IPS-NIHi11 (cell line): ENCODE results near the gene TMEM219.

Experiments
- DNase-seq: peaks from one replicate; pipeline ENCODE4 v3.0.0; 2012; ENCODE audit warnings: mixed read lengths, low spot score

Gene TMEM219

DNA sequence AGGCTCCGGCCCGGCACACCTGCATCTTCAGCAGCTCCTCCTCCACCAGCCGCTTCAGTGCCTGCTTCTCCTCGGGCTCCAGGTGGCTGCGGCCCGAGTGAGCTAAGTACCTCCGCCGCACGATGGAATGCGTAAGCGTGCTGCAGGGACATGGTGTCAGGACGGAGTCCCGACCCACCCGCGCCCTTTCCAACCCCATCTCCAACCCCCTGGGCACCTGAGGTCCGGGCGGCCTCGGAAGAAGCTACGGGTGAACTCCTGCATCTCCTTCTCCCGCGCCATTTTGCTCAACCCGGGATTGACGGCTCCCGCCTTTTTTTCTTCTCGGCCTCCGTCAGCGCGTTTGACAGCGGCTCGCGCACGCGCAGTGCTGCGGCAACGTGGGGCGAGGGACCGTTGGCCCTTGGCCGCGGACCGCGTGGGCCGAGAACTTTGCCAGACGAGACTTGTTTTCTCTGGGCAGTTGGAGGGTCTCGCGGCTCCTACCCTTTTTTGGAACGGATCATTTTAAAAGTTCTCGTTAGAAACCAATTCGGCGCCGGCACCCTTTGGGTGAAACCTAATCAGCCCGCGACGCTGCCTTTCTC is 33.5 kb downstream of the TMEM219 start, which contains the start of gene HIRIP3:
HIRIP3 (minus strand) TSS at position 294 of the 587 bp plus-strand sequence; CDS start at position 282, 12 bp downstream.
- DNase-seq: peak; percentile 90

DNA sequence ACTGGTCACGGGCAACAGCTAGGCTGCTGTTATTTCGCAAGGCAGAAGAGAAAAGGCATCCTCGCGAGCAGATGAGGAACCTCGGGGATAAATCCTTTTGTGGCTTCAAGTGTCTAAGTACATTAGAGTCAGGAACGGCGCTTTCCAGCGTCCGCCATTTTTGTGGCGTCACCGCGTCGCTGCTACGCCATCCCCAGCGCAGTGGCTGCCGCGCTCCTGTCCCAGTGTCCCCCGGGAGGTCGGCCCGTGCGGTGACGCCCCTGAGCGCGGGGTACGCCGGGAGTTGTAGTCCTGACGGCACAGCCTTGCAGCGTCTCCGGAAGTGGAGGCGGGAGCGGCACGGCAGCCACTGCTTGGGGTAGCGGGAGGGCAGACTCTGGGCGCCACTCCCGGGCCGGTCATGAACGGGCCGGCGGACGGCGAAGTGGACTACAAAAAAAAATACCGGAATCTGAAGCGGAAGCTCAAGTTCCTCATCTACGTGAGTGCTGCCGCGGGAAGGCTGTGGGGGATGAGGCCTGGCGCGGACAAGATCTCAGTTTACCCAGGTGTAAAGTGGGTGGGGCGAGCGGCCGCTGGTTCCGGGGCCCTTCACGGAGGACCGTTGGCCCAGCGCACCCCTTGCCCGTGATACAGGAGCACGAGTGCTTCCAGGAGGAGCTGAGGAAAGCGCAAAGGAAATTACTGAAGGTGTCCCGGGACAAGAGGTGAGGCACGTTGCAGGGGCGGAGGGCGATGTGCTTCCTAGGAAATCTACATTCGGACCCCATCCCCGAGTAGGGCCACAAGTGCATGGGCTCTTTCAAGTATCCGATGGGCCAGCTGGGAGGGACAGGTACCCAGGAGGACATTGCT is 34.3 kb downstream of the TMEM219 start, which contains the start of gene INO80E:
INO80E (plus strand) TSS at position 331 of the 855 bp plus-strand sequence; CDS start at position 401, 70 bp downstream.
- peak; percentile 100 for DNase-seq

DNA sequence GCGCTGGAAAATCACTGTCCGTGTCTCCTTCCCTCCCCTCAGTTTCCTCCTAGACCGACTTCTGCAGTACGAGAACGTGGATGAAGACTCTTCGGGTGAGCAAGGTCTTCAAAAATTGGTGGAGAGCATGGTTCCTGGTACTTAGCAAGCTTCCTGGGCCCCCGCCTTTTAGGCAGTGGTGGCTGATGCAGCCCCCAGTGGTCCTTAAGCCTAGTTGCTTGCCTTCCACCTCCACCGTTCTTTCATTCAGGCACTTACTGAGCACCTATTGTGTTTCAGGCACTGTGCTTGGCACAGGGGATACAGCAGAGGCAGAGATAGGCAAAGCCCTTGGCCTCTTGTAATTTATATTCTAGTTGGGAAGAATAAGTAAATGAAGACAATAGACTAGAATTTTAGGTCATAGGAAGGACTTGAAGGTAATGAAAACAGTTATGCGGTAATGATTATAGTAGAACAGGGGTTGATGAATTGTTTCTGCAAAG is 34.9 kb downstream of the TMEM219 start:
- DNase-seq: no peak

DNA sequence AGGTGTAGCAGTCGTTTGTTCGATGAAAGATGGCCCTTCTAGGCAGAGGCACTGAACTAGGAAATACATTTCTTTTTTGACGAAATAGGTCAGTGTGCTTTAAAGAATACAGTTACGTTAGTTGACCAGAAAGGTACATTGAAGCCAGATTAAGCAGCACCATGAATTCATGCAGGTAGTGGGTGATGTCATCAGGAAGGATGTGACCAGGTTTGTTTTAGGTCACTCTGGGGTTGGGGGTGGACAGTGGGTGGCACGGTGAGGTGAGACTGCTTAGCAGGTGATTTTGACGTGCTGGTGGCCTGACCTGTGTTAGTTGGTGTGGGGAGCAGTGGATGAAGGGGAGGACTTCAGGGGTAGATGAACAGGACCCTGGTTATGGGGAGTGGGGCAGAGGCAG is 37.7 kb downstream of the TMEM219 start:
- DNase-seq: no peak

DNA sequence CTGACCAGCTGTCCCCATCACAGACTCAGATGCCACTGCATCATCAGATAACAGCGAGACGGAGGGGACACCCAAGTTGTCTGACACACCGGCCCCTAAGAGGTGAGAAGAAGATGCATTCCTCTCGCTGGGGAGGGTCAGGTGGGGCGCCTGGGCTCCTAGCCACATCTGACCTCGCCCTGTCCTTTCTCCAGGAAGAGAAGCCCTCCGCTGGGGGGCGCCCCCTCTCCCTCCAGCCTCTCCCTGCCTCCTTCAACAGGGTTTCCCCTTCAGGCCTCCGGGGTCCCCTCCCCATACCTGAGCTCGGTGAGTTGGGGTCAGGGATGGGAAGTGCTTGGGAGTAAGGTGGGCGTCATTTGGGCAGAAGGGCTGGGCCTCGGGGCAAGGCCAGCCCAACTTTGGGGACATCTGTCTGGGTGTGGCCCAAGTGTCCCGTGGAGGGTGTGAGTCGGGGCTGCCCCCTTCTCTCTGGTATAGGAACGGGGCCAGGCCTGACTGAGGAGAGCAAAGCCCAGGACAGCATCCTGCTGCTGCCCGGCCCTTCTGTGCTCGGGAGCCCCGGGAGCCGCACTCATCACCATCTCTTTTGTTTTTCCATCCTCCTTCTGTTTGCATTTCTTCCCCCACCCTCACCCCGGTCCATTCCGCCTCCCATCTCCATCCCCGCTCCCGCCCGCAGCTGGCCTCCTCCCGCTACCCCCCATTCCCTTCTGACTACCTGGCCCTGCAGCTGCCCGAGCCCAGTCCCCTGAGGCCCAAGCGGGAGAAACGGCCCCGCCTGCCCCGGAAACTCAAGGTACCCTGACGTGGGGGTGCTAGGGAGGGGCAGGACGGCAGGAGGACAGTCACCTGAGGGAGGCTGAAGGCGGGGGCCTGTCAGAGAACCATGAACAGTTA is 39.1 kb downstream of the TMEM219 start:
- no peak for DNase-seq

DNA sequence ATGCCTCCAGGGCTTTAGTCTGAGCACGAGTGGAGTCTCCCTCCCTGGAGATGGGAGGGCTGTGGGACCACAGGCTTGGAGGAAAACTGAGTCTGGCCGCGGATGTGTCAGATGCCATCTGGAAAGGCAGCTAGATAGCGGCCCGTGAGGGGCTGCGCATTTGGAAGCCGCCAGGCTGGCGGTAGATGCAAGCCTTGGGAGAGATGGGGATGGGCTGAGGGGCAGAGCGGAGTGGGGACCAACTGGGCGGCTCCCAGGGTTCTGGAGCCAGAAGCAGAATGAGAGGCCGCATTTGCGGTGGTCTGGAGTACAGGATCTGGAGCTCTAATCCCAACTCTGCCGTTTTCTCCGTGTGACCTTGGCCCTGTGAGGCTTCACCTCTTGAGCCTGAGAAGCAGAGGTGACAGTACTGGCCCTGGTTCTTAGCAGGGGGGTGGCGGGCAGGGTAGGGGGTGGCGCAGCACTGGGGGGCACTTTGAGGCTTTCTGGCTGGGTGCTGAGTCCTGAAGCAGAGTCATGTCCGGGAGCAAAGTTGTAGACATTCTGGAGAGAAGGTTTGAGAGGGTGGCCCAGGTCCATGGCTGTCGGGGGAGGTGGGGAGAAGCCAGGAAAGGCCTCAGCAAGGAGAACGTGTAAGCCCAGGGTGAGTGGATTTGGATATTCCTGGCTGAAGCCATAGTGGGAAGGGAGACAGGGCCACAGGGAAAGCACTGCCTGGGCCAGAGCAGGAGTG is 40.9 kb downstream of the TMEM219 start:
- DNase-seq: no peak

DNA sequence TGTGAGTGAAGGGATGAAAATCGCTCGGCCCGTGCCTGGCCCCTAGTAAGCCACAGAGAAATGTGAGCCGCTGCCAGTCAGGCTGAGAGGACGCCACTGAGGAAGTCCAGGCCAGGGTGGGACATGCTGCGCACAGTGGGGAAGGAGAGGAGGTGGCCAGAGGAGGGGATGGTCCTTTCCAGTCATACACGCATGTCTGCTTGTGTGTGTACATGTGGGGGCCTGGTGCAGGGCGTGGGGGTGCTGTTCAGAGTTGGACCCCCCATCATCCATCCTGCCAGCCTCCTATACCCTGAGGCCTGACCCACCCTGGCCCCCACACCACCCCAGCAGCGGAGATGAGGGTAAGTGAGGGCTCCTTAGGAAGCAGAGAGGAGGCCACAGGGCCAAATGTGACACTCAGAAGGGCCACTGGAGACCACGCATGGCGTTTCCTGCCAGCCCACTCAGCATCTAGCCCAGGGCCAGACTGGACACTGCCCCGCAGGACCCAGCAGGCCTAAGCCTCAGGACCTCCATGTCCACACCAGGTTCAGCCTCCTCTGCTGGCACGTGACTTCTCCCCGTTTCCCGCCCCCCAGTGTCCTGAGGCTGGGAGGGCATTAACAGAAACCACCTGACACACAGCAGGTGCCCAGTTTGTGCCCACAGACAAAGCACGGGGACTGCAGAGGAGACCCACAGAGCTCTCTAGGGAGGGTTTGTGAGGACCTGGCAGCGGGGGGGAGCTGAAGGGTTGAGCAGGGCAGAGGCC is 42.0 kb downstream of the TMEM219 start:
- DNase-seq: no peak

DNA sequence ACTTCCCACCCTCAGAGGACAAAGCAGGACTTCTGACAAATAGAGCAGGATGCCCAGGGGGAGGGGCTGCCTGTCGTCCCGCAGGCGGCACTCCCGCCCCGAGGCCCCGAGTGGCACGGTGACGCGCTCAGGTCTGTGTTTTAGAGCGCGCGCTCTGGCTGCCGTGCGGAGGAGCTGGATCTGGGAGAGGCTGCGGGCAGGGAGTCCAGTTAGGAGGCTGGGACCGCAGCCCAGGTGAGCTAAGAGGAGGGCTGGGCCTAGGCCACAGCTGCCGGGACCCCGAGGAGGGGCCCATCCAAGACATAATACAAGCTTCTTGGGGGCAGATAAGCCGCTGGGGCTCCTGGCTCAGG is 42.5 kb downstream of the TMEM219 start:
- DNase-seq: no peak

DNA sequence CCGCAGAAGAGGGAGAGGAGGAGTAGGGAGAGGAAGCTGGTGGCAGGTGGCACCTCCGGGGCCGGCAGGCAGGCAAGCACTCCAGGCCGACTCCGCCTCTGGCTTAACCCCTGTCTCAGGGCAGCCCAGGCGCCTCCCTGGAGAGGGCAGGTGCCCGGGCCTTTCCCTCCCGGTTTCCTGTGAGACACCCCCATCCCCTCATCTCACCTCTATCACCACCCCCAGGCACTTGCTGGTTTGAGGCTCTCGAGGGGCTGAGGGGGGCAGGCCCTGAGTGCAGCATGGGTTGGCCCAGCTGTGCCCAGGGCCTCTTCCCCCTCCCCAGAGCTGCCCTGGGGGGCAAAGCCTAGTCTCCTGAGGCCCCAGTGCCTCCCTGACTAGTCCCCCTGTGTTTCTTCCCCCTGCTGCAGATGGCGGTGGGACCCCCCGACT is 42.9 kb downstream of the TMEM219 start:
- no peak for DNase-seq

DNA sequence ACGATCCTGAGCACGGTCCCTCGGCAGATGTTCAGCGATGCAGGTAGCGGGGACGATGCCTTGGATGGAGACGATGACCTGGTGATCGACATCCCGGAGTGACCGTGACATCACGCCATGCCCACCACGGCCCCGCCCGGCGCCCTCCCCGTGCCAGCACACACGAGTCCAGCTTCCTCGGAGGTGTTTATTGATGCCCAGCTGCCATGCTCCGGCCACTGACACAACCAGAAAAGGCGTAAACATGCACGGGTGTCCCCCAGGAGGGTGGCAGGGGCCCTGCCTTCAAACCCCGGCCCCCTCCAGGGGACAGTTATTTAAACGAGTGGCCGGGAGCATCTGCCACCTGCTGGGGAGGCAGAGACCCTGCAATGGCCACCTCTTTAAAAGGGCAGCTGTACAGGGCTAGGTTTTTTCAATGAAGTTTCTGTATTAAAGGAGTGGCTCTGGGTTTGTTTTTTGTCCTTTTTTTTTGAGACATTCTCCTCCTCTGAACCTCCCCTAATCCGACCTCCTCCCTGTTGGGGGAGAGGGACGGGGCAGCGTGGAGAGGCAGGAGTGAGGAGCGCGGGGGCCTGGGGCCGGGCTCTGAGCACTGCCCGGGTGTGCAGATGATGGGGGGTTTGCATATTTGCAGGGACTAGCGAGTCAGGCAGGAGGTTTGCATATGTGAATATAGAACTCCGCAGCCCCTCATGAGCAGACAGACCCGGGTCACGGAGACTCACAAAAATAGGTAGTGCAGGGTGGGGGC is 43.6 kb downstream of the TMEM219 start:
- DNase-seq: peak; percentile 83

DNA sequence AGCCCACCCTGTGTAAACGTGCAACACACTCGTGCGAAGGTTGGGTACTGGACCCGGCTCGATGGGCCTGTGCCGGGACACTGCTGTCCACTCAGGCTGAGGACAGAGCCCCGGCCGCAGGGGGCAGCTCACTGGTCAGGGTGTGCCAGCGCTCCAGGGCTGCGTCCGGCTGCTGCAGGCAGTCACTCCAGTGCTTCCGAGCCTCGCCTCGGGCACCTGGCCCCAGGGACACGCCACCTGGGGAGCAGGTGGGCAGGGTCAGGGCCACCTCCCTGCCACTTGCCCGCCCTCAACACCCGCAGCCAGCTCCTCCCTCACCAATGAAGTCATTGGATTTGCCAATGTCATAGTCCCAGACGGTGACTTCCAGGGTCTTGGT is 44.2 kb downstream of the TMEM219 start:
- DNase-seq: no peak

DNA sequence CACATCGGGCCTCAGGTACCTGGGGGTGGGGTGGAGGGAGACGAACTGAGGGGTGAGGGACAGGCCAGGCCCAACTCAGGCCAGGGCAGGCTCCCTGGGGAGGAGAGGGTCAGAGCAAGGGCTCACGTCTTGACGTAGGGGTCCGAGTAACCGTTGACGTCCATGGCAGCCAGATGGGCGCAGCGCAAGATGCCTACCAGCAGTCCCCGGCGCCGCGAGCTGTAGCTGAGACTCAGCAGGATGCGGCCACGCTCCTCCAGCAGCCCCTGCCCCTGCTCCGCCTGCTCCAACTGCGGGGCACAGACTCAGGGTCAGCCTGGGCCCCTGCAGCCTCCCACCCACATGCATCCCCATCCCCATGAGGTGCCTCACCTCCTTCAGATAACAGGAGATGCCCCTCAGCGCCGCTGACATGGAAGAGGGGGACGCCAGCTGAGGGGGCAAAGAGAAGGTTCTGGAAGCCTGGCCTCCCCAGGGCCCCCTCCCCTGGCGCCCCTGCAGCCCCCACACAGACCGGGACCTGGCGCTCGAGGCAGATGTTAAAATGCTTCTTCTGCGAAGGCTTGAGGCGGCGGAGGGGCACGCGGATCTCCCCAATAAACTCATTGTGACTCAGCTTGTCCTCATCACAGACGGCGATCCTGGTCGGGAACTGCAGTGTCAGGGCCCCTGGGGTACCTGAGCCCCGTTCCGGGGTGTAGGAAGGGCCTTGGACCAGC is 44.9 kb downstream of the TMEM219 start:
- DNase-seq: no peak

DNA sequence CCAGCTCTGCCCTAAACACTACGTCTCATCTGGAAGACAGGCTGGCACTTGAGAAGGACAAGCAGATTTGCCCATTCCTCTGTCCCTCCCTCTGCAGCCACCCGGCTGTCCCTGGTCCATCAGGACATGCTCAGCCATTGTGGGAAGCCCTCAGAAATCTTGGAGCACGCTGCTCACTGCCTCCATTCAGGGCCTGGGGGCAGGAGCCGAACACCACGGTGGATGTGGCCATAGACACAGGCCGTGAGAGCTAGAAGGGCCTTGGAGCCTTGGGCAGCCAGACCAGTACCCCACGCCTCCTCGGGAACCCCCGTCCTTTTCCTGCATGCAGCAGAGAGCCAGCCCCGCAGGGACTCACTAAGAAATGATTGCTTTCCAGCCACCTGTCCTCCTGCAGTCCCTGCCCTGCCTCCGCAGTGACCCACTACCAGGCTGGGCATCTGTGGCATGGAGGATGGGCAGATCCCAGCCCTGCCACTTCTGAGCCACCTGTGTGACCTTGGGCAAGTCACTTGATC is 45.6 kb downstream of the TMEM219 start:
- no peak for DNase-seq

DNA sequence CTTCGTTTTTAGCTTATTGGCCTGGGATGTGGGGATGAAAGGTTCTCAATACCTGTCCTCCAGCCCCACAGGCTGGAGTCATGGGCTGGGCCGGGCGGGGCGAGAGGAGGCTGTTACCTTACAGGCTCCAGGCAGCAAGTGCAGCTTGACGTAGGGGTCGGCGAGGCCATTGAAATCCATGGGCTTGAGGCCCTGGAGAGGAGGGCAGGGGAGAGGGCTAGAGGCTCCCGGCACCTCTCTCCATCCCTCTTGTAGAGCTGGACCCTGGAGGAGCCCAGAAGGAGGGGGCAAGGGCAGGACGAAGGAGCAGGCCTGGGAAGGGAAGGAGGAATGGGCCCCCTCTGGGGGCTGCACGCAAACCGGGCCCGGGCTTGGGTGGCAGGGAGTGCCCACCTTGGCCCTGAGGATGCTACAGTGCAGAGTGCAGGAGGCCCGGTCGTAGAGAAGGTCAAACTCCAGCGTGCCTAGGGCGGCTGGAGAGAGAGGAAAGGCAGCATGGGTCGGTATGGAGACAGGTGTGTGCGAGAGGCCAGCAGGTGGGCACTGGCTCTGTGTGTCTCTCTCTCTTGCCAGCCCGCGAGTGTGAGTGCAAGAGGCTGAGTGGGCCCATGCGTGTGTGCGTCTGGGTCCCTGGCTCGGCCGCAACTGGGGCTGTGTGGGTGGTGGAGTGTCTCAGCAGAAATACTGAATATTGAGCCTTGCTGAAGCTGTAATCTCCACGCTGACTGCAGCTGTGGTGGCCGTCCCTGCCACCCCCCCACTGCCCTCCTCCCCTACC is 47.4 kb downstream of the TMEM219 start:
- no peak for DNase-seq

DNA sequence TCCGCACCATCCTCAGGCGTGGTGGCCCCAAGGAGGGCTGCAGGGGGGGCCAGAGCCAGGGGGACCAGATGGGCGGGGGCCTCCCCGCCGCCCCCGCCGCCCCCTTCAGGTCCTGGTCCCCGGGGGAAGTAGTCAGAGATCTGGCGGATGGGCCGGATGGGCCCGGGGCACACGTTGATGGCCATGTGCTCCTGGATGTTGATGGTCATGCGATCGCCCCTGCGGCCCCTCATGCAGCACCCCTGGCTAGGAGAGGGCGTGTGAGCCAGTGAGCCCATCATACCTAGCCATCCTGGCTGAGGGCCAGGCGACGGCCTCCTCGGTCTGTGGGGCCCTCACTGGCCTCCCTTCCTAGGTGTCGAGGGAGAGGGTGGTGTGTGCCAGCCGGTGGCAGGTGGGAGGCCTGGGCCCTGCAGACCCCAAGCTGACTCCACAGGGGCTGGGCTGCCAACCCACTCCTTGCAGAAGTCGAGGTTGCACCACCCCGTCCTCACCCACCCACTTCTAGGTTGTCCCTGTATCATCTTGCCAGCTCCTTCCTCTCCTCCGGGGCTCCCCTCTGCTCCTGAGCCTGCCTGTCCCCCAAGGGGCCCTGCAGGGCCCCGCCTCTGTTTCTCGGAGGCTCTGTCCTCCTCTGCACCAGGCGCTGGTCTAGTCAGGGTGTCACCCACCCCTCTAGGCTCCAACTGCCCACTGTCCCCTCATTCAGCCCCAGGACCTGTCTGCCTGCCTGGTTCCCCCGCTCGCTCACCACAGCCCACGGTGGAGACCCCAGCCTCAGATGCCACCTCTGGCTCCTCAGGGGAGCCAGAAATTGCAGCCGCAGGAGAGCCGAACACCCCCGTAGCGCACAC is 48.3 kb downstream of the TMEM219 start:
- no peak for DNase-seq

DNA sequence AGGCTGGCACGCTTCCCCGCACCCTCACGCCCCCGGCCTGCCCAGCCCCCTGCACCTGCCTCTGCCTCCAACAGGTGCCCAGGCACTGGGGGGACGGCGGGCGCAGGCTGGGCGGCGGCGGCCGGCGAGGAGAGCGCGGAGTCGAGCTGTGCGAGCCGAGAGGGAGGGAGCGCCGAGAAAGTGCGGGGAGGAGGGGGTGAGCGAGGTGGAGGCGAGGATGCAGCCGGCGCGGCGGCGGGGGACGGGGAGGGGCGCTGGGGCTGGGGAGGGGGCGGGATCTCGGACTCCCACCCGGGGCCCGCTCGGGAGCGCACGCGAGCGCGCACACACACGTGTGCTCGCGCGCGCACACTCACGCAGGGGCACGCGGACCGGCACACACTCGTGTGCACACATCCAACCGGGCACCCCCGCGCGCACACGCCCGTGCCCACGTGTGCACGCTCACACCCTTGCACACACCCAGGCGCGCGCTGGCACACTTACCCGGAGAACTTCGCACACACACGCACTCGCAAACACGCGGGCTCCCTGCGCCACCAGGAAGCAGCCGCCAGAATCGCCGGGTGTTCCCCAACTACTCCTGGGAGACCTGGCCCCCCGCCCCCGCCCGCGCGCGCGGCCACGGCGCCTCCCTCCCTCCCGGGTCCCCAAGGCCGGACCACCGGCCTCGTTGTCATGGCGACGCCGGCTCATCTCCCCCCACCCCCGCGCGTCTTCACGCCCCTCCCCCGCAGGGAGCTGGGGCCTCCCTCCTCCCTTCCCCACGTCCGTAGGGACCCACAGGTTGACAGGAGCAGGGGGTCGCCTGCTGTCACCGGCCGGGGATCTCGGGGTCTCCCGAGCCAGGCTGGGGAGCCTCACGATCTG is 49.2 kb downstream of the TMEM219 start, which contains the start of gene DOC2A:
DOC2A (minus strand) TSS at position 184 of the 870 bp plus-strand sequence. CDS start 805 bp downstream, outside the sequence.
- peak; percentile 84 for DNase-seq
